RWPE2 (cell line): ENCODE results near the gene MAN1A2.

Source experiments
- ATAC-seq: fragments of 200-7000 bp; cut with Tn5 transposase; 3 replicates; pipeline ENCODE4 v1.9.1; 2021; ENCODE audit warnings: low read depth
- DNase-seq: peaks from one replicate; pipeline ENCODE4 v3.0.0-alpha.2; 2020; ENCODE audit warnings: low spot score
- H3K27ac ChIP-seq: fragments of 450-650 bp; 2 replicates; pipeline ENCODE4 v1.5.1; 2017; ENCODE audit warnings: mild to moderate bottlenecking; ENCODE audit not compliant: poor library complexity, severe bottlenecking
- H3K27me3 ChIP-seq: fragments of 250-450 bp; sonication (Bioruptor Pico); 2 replicates; pipeline ENCODE4 v1.5.1; 2021; ENCODE audit warnings: mild to moderate bottlenecking, moderate library complexity; ENCODE audit not compliant: insufficient read depth, poor library complexity, severe bottlenecking
- H3K36me3 ChIP-seq: fragments of 250-450 bp; sonication (Bioruptor Pico); 2 replicates; pipeline ENCODE4 v1.5.1; 2020; ENCODE audit warnings: low read depth, mild to moderate bottlenecking, moderate library complexity
- H3K4me1 ChIP-seq: fragments of 250-450 bp; sonication (Bioruptor Pico); 2 replicates; pipeline ENCODE4 v1.5.1; 2021; ENCODE audit warnings: mild to moderate bottlenecking, moderate library complexity; ENCODE audit not compliant: insufficient read depth, poor library complexity, severe bottlenecking
- H3K4me3 ChIP-seq: fragments of 250-450 bp; sonication (Bioruptor Pico); 2 replicates; pipeline ENCODE4 v1.5.1; 2021; ENCODE audit warnings: mild to moderate bottlenecking, moderate library complexity; ENCODE audit not compliant: severe bottlenecking
- H3K9me3 ChIP-seq: fragments of 250-450 bp; sonication (Bioruptor Pico); 2 replicates; pipeline ENCODE4 v1.5.1; 2021; ENCODE audit warnings: mild to moderate bottlenecking, moderate library complexity; ENCODE audit not compliant: severe bottlenecking
- CTCF ChIP-seq: fragments of 450-650 bp; IDR thresholded peaks from one replicate; pipeline ENCODE4 v1.5.1; 2017; ENCODE audit warnings: mild to moderate bottlenecking, moderate library complexity; ENCODE audit not compliant: poor library complexity, severe bottlenecking

MAN1A2 gene

GRCh38 chr1:117367046-117368025 lies at the start of gene MAN1A2:
Gene MAN1A2, plus strand, starts transcription at chr1:117367449. Its CDS starts 735 bp downstream, at chr1:117368184.
- ATAC-seq: peak; percentile 75
- no peaks in the 10 kb centered on the region for H3K27me3 ChIP-seq
- H3K4me1 ChIP-seq: peaks cover 29% of the 10 kb centered on the region
- no peaks in the 10 kb centered on the region for H3K9me3 ChIP-seq
- no peak for TF ChIP-seq CTCF
- H3K4me3 ChIP-seq: peak within 1 kb of the TSS; percentile 92
- H3K27ac ChIP-seq: peak within 1 kb of the TSS; percentile 78
- DNase-seq: peak; percentile 84
- H3K36me3 ChIP-seq: no peaks in the 10 kb centered on the region

DNA sequence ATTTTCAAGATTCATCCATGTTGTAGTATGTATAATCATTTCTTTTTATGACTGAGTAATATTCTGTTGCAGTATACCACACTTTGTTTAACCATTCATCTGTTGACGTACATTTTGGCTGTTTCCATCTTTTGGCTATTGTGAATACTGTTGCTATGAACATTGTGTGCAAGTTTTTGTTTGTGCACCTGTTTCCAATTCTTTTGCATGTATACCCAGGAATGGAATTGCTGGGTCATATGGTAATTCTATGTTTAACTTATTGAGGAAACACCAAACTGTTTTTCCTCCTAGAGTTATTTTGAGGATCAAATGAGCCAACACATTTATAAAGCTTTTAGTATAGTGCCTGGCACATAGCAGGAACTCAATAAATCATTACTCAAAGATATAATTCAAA lies 49.2 kb upstream of the MAN1A2 start:
- no peaks in the 10 kb centered on the region for H3K27me3 ChIP-seq
- no peak for TF ChIP-seq CTCF
- no peak for DNase-seq

DNA sequence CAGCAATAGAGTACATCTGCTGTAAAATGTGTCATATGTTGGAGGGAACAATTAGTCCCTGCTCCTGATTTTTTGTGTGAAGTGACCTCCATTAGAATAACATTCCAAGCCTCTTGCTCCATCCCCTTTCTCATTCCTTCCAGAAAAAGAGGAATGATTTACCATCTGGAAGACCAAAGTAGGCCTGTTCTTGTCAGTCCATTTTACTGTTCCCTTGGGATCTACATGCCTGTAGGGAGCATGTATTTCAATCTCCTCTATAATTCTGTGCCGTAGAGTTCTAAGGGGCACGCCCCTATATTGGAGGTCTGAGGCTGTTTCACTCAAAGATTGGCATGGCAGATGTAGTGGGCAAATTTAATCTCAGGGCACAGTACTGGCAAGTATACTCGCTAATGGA lies 48.8 kb upstream of the MAN1A2 start:
- Histone ChIP-seq H3K36me3 (no peaks in the 10 kb centered on the region), H3K4me3 (no peak overlapping the region), H3K27me3 (no peaks in the 10 kb centered on the region), H3K9me3 (no peaks in the 10 kb centered on the region), H3K27ac (no peak overlapping the region), H3K4me1 (no peaks in the 10 kb centered on the region)
- DNase-seq (no peak), ATAC-seq (no peak)
- no peak for TF ChIP-seq CTCF

More for the DNA sequence above, 49.2 kb upstream of the MAN1A2 start:
- H3K36me3 ChIP-seq: no peaks in the 10 kb centered on the region
- no peaks in the 10 kb centered on the region for H3K9me3 ChIP-seq
- ATAC-seq: no peak
- H3K4me1 ChIP-seq: no peaks in the 10 kb centered on the region
- no peak overlapping the region for H3K27ac ChIP-seq
- H3K4me3 ChIP-seq: no peak overlapping the region

- H3K27me3 ChIP-seq: no peaks in the 10 kb centered on the region
- no peaks in the 10 kb centered on the region for H3K36me3 ChIP-seq
- no peaks in the 10 kb centered on the region for H3K4me1 ChIP-seq
- DNase-seq (no peak), ATAC-seq (no peak)
- H3K4me3 ChIP-seq: no peak overlapping the region
- H3K9me3 ChIP-seq: no peaks in the 10 kb centered on the region
- TF ChIP-seq CTCF: no peak
- H3K27ac ChIP-seq: no peak overlapping the region
Observed at GRCh38 chr1:117320515-117320914, 46.7 kb upstream of the MAN1A2 start.
